Kidney capillary endothelial cell (primary cell): Measurements from ENCODE around the gene MALRD1.
"Not testable (repeated sequence)": the region's sequence is repeated elsewhere in the genome, so short reads cannot be mapped to it uniquely, and the experiment has no call there.

Experiments
- DNase-seq: peaks from one replicate; pipeline ENCODE4 v3.0.0-alpha.2; 2018; ENCODE audit warnings: low spot score

The MALRD1 gene

GRCh38 chr10:19713800-19714525, 665.4 kb downstream of the MALRD1 start:
- no peak for DNase-seq

- DNase-seq = no peak
These were observed 670.7 kb downstream of the MALRD1 start for GRCh38 chr10:19719284-19719683.

DNA sequence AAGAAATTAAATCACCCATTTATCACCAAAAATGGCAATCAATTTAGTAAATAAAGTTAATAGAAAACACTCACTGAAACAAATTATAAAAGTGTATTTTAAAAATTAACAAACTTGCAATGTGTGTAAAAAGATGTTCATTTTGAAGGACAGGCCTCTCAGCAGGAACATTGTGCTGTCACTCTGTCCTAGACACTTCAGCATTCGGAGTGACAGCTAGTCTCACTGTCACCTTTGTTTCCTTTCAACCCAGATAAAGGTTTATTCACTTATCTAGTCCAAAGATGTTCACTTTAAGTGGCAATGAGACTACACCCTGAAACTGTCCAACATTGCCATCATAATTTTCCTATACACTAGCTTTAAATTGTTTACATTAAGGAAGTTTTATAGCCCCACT, 675.7 kb downstream of the MALRD1 start:
- no peak for DNase-seq

DNA sequence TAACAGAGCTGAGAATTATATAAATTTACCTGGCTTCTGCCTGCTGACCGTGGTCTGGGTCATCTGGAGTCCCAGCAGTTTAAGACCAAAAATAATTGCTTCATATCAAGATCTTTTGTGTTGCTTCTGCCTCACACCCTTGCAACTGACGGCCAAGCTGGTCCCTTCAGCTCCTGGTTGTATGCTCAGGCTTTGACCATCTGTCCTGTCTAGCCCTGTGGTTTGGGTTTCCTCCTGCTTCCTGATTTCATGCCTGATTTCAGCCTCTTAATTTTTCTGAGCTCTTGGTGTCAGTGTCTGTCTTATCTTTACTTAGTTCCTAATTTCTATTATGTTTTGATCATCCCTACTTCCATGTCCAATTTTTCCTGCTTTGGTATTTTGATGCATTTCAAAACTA, 679.8 kb downstream of the MALRD1 start:
- no peak for DNase-seq

DNA sequence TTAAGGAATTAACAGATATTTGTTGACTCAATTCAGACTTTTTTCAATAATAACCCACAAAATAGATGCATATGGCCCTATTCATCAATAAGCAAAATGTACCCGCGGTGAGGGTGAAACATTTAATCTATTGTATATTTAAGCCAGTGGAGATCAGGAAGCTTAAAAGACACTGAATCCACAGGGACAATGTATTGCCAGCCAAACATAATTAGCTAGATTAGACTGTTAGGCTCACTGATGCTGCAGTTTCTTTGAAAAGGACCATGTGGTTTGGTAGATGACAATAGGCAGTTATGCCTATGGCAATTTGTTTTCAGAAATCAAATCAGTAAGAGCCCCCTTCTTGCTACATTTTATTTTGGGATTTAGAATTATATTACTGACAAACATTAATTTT, 680.4 kb downstream of the MALRD1 start:
- DNase-seq = no peak

DNA sequence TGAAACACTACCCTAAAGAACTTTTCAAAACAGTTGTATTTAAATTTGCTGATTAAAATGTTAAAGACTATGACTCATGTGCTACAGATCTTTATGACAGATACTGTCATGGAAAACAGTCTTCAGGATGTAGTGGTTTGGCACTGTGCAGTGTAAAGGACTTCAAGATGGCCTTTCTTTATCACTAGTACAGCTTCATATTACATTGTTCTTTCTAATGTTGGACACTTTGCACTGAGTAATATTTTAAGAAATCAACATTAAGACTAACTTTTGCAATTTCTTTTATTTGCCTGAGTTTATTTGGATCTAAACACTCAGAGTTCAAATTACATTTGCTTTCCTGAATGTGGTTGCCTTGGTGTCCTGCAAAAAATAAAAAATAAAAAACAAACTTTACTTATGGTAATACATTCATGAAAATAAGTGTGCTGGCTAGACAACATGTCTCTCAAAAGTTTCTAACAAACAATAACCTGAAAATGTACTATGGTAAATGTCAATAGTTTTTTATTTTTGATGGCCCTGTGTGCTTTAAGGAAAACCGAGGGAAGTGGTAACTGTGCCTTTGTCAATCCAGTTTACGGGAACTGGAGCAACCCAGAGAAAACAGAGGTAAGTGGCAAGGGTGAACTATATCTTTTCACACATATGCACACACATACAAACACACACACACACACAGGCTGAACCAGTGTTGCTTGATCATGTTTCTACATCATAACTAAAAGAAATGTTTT, 681.7 kb downstream of the MALRD1 start:
- DNase-seq = no peak

- DNase-seq = no peak
These were observed 682.3 kb downstream of the MALRD1 start for GRCh38 chr10:19730907-19731217.

GRCh38 chr10:19731560-19731959, 683.0 kb downstream of the MALRD1 start:
- no peak for DNase-seq

- DNase-seq = no peak
These were observed 689.8 kb downstream of the MALRD1 start for GRCh38 chr10:19738440-19738839.

GRCh38 chr10:19739232-19739631, 690.6 kb downstream of the MALRD1 start:
- not testable (repeated sequence) for DNase-seq

DNA sequence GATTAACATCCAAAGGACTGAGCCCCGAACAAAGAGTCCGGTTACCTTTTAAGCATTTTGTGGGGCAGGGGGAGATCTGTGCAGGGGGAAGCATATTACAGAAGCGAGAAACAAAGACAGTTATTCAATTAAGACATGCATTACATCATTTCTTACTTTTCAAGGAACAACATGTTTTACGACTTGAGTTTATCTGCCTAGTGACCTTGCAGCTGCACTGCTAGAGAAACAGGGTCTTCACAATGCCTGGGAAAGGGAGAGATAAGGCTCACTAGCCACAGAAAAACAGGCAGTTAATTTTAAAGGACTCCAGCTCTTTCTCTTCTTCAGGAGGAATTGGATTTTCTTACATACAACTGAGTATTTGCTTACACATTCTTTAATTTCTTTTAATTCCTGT, 693.5 kb downstream of the MALRD1 start:
- DNase-seq = not testable (repeated sequence)

DNA sequence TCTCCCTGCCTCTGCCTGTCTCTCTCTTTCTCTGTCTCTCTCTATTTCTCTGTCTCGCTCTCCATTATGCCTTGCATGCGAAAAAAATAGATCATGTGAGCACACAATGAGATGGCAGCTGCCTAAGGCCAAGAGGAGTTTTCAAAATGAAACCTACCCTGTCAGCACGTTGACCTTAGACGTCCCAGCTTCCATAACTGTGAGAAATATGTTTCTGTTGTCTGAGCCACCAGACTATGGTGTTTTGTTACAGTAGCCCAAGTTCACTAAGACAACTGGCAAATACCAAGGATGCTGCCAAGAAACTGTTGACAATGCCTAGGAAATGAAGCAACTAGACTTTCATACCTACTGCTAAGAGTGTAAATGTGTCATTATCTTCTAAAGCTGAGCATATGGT, 697.1 kb downstream of the MALRD1 start:
- no peak for DNase-seq

DNA sequence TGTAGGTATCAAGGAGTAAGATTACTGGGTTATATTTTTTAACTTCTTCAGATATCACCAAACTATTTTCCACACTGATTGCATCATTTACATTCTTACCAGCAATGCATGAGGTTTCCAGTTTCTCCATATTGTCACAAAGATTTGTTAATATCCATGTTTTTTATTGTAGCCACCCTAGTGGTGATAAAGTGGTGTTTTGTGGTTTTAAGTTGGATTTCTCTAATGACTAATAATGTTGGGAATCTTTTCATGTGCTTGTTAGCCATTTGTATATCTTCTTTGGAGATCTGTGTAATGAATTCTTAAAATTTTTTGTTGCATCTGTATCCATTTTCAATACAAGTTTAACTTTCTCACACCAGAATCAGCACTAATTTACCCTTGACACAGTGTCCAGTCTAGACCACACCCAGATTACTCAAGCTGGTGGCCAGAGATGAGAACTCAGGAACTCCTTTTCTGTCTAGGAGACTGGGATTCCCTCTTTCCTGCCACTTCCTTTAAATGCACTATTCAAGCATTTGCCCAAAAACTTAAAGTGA, 700.7 kb downstream of the MALRD1 start:
- no peak for DNase-seq

GRCh38 chr10:19750972-19751371, 702.4 kb downstream of the MALRD1 start:
- DNase-seq = no peak

DNA sequence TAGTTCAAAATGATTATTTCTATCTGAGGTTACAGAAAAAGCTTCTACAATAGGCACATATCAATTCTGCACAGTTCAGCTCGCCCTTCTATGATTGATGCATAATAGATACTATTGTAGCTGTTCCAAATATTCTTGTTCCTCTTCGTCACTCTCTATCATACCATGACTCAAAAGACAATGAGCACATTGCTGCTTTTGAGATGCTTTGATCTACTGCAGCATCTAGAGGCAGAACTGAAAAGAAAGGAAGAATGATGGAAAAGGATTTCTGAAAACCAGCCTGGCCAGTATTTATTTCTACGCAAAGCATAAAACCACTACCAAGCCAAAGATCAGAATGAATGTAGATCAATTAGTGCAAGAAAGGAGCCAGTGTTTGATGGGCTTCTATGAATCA, 708.3 kb downstream of the MALRD1 start:
- no peak for DNase-seq

DNA sequence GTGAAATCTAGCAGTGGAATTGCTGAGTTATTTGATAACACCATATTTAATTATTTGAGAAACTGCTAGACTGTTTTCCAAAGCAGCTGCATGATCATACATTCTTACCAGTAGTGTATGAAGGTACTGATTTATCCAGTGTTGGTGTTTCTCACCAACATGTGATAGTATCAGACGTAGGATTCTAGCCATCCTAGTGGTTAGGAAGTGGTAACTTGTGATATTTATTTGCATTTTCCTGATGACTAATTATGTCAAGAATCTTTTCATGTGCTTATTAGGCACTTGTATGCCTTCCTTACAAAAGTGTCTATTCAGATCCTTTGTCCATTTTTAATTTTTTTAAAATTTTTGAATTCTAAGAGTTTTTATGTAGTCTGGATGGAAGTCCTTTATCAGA, 713.4 kb downstream of the MALRD1 start:
- no peak for DNase-seq

DNA sequence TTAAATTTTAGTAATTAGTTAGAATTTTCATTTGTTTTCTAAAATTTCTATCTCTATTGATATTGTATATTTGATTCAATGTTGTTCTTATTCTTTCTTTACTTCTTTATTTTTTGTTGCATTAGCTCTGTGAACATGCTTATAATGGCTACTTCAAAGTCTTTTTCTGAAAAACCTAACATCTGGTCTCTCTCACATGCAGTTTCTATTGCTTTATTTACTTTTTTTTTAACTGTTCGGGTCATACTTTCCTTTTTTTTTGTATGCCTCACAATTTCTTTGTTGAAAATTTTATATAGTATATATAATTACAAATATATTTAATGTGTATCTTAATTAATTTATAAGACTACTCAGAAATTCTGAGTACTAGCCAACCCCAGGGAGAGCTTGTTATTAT, 715.5 kb downstream of the MALRD1 start:
- DNase-seq = no peak

DNA sequence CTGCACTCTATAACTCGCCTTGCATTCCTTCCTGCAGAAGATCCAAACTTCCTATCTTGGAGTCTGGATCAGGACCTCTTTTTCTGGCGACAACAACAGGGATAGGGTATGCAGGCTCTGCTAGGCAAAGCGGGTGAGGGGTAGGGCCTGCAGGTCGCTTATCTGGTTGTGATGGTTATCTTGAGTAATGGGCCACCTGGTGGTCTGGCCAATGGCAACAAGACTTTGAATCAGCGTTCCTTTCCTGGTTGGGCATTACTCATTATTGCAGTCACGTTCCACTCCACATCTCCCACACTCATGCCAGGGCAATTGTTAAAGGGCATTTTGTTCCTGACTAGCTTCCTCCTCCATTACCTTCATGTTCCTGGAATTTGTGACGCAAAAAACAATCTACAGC, 719.3 kb downstream of the MALRD1 start:
- no peak for DNase-seq

DNA sequence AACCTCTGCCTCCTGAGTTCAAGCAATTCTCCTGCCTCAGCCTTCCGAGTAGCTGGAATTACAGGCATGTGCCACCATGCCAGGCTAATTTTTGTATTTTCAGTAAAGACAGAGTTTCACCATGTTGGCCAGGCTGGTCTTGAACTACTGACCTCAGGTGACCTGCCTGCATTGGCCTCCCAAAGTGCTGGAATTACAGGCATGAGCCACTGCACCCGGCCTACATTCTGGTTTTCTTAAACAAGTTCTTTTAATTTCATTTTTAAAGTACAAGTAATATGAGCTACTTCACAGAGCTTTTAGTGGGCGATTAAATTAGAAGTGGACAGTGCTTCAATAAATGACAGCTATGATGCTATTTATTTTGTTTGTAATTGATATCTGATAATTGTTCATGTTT, 721.2 kb downstream of the MALRD1 start:
- DNase-seq = not testable (repeated sequence)

GRCh38 chr10:19772972-19773371, 724.4 kb downstream of the MALRD1 start:
- DNase-seq = no peak

DNA sequence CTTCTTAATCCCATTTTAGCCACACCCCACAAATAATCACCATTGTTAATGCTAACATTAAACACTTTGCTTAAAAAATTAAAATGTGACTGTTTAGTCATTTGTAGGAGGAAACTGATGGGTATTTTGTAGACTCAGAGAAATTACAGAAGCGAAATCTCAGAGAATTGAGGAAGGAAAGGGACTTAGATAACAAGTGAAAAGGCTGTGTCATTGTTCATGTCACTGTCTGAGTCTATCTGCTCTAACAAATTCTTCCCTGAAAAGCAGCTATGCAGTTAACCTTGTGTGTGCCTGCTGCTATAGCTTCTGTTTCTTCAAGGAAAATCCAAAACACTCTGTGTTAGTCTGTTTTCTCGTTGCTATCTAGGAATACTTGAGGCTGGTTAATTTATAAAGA, 726.7 kb downstream of the MALRD1 start:
- DNase-seq = no peak

DNA sequence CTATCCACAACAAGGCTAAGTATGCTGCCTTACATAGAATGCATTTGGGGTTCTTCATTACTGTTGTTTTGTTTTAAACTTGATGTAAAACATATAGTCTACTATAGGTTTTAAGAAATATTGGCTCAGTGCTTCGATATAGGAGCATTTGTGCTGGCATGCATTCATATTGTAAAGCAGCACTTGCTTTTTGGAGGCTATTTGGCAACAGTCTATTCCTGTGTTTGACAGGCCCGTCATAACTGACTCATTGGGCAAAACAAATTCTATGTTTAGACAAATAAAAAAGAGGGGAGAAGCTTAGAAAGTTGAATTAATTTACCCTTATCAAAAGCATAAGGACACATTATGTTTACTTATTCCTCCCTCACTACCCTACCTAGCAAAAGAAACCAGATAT, 729.2 kb downstream of the MALRD1 start:
- DNase-seq = no peak

- DNase-seq = no peak
These were observed 730.4 kb downstream of the MALRD1 start for GRCh38 chr10:19778996-19779395.
